Panc1 (cell line): ENCODE measurements around the gene C1orf232.

Experiments used
- CTCF ChIP-seq: fragments of 450-650 bp; IDR thresholded peaks from 2 replicates; pipeline ENCODE4 v1.5.1; 2017; ENCODE audit warnings: mild to moderate bottlenecking
- POLR2AphosphoS5 ChIP-seq: IDR thresholded peaks from 2 replicates; pipeline ENCODE4 v1.6.1; 2012; ENCODE audit warnings: mild to moderate bottlenecking, low read depth, low read length, moderate library complexity
- REST ChIP-seq, 2 experiments: IDR thresholded peaks; 2 replicates each; pipeline ENCODE4 v1.6.1; 2011 to 2012; ENCODE audit warnings: low read depth in 2 of 2, control low read depth in 1 of 2, low read length in 1 of 2, mild to moderate bottlenecking in 1 of 2, moderate library complexity in 1 of 2; ENCODE audit not compliant: insufficient read depth in 1 of 2
- TCF7L2 ChIP-seq: IDR thresholded peaks from 2 replicates; pipeline ENCODE4 v1.6.1; 2011; ENCODE audit warnings: mild to moderate bottlenecking, low read depth, low read length, inconsistent platforms

GRCh38 chr1:26195805-26196204, 27.0 kb upstream of the C1orf232 start:
- TF ChIP-seq CTCF (no peak), REST (IDR thresholded peaks at IDR 0.05; ENCODE audit: insufficient read depth in 1 of 2, low read depth in 2 of 2, low read length in 1 of 2) (no peak), POLR2AphosphoS5 (no peak), TCF7L2 (no peak)
